ENCODE data around the gene MARF1.
"Not testable (repeated sequence)": the region's sequence is repeated elsewhere in the genome, so short reads cannot be mapped to it uniquely, and the experiment has no call there.

MARF1 gene

GRCh38 chr16:15578824-15579223 is 64.1 kb downstream of the MARF1 start:
- TF ChIP-seq CTCF (IDR thresholded peaks at IDR 0.05; ENCODE audit: low read depth, low read length): no peak
- H3K4me3 ChIP-seq (ENCODE audit: low read depth, low read length): no peak overlapping the region
- in situ Hi-C loops (cut with HindIII; ENCODE audit: low sequenced_read_pairs): no loop called here
- DNase-seq (ENCODE audit: low read depth, low spot score): no peak

GRCh38 chr16:15576960-15577958 is 65.7 kb downstream of the MARF1 start:
- no peak for DNase-seq (ENCODE audit: low read depth, low spot score)
- in situ Hi-C loops (cut with HindIII; ENCODE audit: low sequenced_read_pairs): no loop called here
- H3K4me3 ChIP-seq (ENCODE audit: low read depth, low read length): no peak overlapping the region
- TF ChIP-seq CTCF (IDR thresholded peaks at IDR 0.05; ENCODE audit: low read depth, low read length): no peak

- no peak overlapping the region for H3K4me3 ChIP-seq (ENCODE audit: low read depth, low read length)
- no peak for DNase-seq (ENCODE audit: low read depth, low spot score)
- in situ Hi-C loops (cut with HindIII; ENCODE audit: low sequenced_read_pairs): no loop called here
- no peak for TF ChIP-seq CTCF (IDR thresholded peaks at IDR 0.05; ENCODE audit: low read depth, low read length)
These were observed 67.5 kb downstream of the MARF1 start for GRCh38 chr16:15575293-15576049.

- in situ Hi-C loops (cut with HindIII; ENCODE audit: low sequenced_read_pairs): no loop called here
- DNase-seq (ENCODE audit: low read depth, low spot score): no peak
- TF ChIP-seq CTCF (IDR thresholded peaks at IDR 0.05; ENCODE audit: low read depth, low read length): no peak
- no peak overlapping the region for H3K4me3 ChIP-seq (ENCODE audit: low read depth, low read length)
These were observed 68.4 kb downstream of the MARF1 start for GRCh38 chr16:15574614-15574948.

- DNase-seq (ENCODE audit: low read depth, low spot score); H3K4me3 ChIP-seq (ENCODE audit: low read depth, low read length); in situ Hi-C loops (cut with HindIII; ENCODE audit: low sequenced_read_pairs): not testable (repeated sequence)
These were observed 68.9 kb downstream of the MARF1 start for GRCh38 chr16:15573896-15574613.

GRCh38 chr16:15573274-15573895 is 69.6 kb downstream of the MARF1 start:
- no peak for TF ChIP-seq CTCF (IDR thresholded peaks at IDR 0.05; ENCODE audit: low read depth, low read length)
- DNase-seq (ENCODE audit: low read depth, low spot score): no peak
- in situ Hi-C loops (cut with HindIII; ENCODE audit: low sequenced_read_pairs): no loop called here
- H3K4me3 ChIP-seq (ENCODE audit: low read depth, low read length): no peak overlapping the region

All from astrocyte of the spinal cord (primary cell).